Gastrocnemius medialis (tissue), 4 donors: Measurements from ENCODE around the gene LRRD1. TPM values are rescaled to one million over a fixed set of nuclear protein-coding genes. Genes with fewer than 3 reads are reported as not detected.
A peak's percentile ranks its signal among the peaks of the same experiment; 100 is the strongest.

ENCODE experiments used
- ATAC-seq, 2 donors: fragments of 150-250 bp; one replicate each; pipeline ENCODE4 v1.9.1; 2016
- DNase-seq, 2 donors: peaks; one replicate each; pipeline ENCODE4 v3.0.0-alpha.2; 2019
- H3K27ac ChIP-seq, 4 donors: fragments of 200-600 bp; sonication (generic); 1 replicate in 1 of 4; 2 replicates in 3 of 4; pipeline ENCODE4 v1.5.1; 2016 to 2018; ENCODE audit warnings: mild to moderate bottlenecking in 2 of 4, moderate library complexity in 1 of 4
- H3K27me3 ChIP-seq, 3 donors: fragments of 200-600 bp; sonication (generic) in 2 of 3; 1 replicate in 1 of 3; 2 replicates in 2 of 3; pipeline versions ENCODE4 v1.5.1 to v1.6.0; 2016 to 2019; ENCODE audit warnings: mild to moderate bottlenecking in 1 of 3, moderate library complexity in 1 of 3
- H3K36me3 ChIP-seq, 2 donors: fragments of 200-600 bp; sonication (generic) in 1 of 2; one replicate each; pipeline ENCODE4 v1.5.1; 2017 to 2018
- H3K4me1 ChIP-seq, 2 donors: fragments of 200-600 bp; sonication (generic) in 1 of 2; one replicate each; pipeline ENCODE4 v1.5.1; 2016 to 2017; ENCODE audit warnings: mild to moderate bottlenecking in 2 of 2
- H3K4me3 ChIP-seq, 4 donors: fragments of 200-600 bp; sonication (generic) in 3 of 4; 1 replicate in 1 of 4; 2 replicates in 3 of 4; pipeline ENCODE4 v1.5.1; 2016 to 2019; ENCODE audit warnings: mild to moderate bottlenecking in 2 of 4
- H3K9me3 ChIP-seq, 3 donors: fragments of 200-600 bp; sonication (generic) in 2 of 3; 1 replicate in 1 of 3; 2 replicates in 2 of 3; pipeline ENCODE4 v1.5.1; 2016 to 2019
- CTCF ChIP-seq, 5 experiments: fragments of 450-650 bp in 3 of 5; fragments of 200-600 bp in 2 of 5; sonication (generic) in 2 of 5; IDR thresholded peaks in 4 of 5; conservative IDR thresholded peaks in 1 of 5; 1 replicate in 4 of 5; 2 replicates in 1 of 5; pipeline ENCODE4 v1.5.1; 2016 to 2019; ENCODE audit warnings: antibody characterized with exemption in 5 of 5, mild to moderate bottlenecking in 3 of 5, moderate library complexity in 3 of 5
- POLR2A ChIP-seq, 2 donors: fragments of 450-650 bp; IDR thresholded peaks; one replicate each; pipeline ENCODE4 v1.6.1; 2017; ENCODE audit warnings: antibody characterized with exemption in 2 of 2, mild to moderate bottlenecking in 2 of 2, moderate library complexity in 2 of 2
- in situ Hi-C, 4 donors: fragments of 200-750 bp; cut with MboI; loops; one replicate each; pipeline versions ENCODE4 v1.15.0 to v1.8.0; 2017; ENCODE audit warnings: low sequenced_read_pairs in 4 of 4
- intact Hi-C: fragments of 100-400 bp; cut with DNase I; formaldehyde crosslinking; loops from one replicate; pipeline ENCODE4 v1.15.1; 2023; ENCODE audit warnings: low total_unique reads
- total RNA-seq, 4 donors: library from RNA; depleted of rRNA; stranded (reverse); fragments of >200 nt; gene quantifications; one replicate each; pipeline versions ENCODE4 v1.1.0 to v1.2.3, GENCODE V29; 2016

Gene LRRD1
- not detected for total RNA-seq

- intact Hi-C loops (loop anchor here (2.0 kb wide), 3 partner anchors 44 to 268 kb away; partner anchors contain the start of genes ANKIB1, CYP51A1, GATAD1 and KRIT1), in situ Hi-C loops (no loop called here)
- ATAC-seq (peak; percentile 94 to 99), DNase-seq (peak; percentile 47 to 77)
- H3K4me3 ChIP-seq = peak within 1 kb of the TSS; percentile 59 to 69 (median 62)
- TF ChIP-seq CTCF (IDR thresholded peaks at IDR 0.05 in 4 of 5, conservative IDR thresholded peaks at IDR 0.05 in 1 of 5) (peak; percentile 77 to 99 (median 86)), POLR2A (IDR thresholded peaks at IDR 0.05) (no peak)
- no peaks in the 10 kb centered on the region for H3K4me1 ChIP-seq
- H3K27ac ChIP-seq = peak within 1 kb of the TSS; percentile 52 to 76 (median 61)
- no peaks in the 10 kb centered on the region for H3K9me3 ChIP-seq
- no peaks in the 10 kb centered on the region for H3K27me3 ChIP-seq
- no peaks in the 10 kb centered on the region for H3K36me3 ChIP-seq
These were observed at the start of gene LRRD1 for GRCh38 chr7:92178928-92179924. TSS of gene LRRD1 (minus strand) at chr7:92179142. CDS start at chr7:92165202, 13,940 bp downstream.

- intact Hi-C loops (no loop called here), in situ Hi-C loops (loop anchor here in 1 of 4 donors (25.0 kb wide), 1 partner anchor 309 kb away; the partner anchor contains the start of genes PEX1 and RBM48)
- no peaks in the 10 kb centered on the region for H3K4me1 ChIP-seq
- ATAC-seq = no peak
- H3K27me3 ChIP-seq = no peaks in the 10 kb centered on the region
- no peak overlapping the region for H3K4me3 ChIP-seq
- peaks cover 6 to 79% of the 10 kb centered on the region in 2 donors for H3K36me3 ChIP-seq
- TF ChIP-seq CTCF (IDR thresholded peaks at IDR 0.05 in 4 of 5, conservative IDR thresholded peaks at IDR 0.05 in 1 of 5) (no peak), POLR2A (IDR thresholded peaks at IDR 0.05) (no peak)
- no peaks in the 10 kb centered on the region for H3K9me3 ChIP-seq
- no peak for DNase-seq
- no peak overlapping the region for H3K27ac ChIP-seq
These were observed 49.8 kb upstream of the LRRD1 start for GRCh38 chr7:92228742-92229141.

GRCh38 chr7:92228100-92228499 lies 49.2 kb upstream of the LRRD1 start:
- in situ Hi-C loops (loop anchor here in 1 of 4 donors (25.0 kb wide), 1 partner anchor 309 kb away; the partner anchor contains the start of genes PEX1 and RBM48), intact Hi-C loops (no loop called here)
- TF ChIP-seq POLR2A (IDR thresholded peaks at IDR 0.05) = no peak
- no peak for TF ChIP-seq CTCF (IDR thresholded peaks at IDR 0.05 in 4 of 5, conservative IDR thresholded peaks at IDR 0.05 in 1 of 5)
- ATAC-seq = no peak
- H3K4me1 ChIP-seq = no peaks in the 10 kb centered on the region
- DNase-seq = no peak
- no peak overlapping the region for H3K27ac ChIP-seq
- H3K4me3 ChIP-seq = no peak overlapping the region
- H3K9me3 ChIP-seq = no peaks in the 10 kb centered on the region
- H3K27me3 ChIP-seq = no peaks in the 10 kb centered on the region
- H3K36me3 ChIP-seq = peaks cover 7 to 77% of the 10 kb centered on the region in 2 donors

- TF ChIP-seq CTCF (IDR thresholded peaks at IDR 0.05 in 4 of 5, conservative IDR thresholded peaks at IDR 0.05 in 1 of 5) (no peak), POLR2A (IDR thresholded peaks at IDR 0.05) (no peak)
- in situ Hi-C loops (loop anchor here in 1 of 4 donors (25.0 kb wide), 1 partner anchor 310 kb away; the partner anchor contains the start of genes PEX1 and RBM48), intact Hi-C loops (no loop called here)
- Histone ChIP-seq H3K27me3 (no peaks in the 10 kb centered on the region), H3K4me3 (no peak overlapping the region), H3K9me3 (no peaks in the 10 kb centered on the region), H3K4me1 (no peaks in the 10 kb centered on the region), H3K27ac (no peak overlapping the region), H3K36me3 (peaks cover 7 to 68% of the 10 kb centered on the region in 2 donors)
- ATAC-seq (no peak), DNase-seq (no peak)
These were observed 48.0 kb upstream of the LRRD1 start for GRCh38 chr7:92226981-92227380.
